ENCODE results near the gene SDCCAG8. TPM values are rescaled to one million over a fixed set of nuclear protein-coding genes. Genes with fewer than 3 reads are reported as not detected.

Gene SDCCAG8
- total RNA-seq, 3 donors from 2014 or later (not counting 1 experiment from before 2014, with no cell fraction given), result 17.8 to 28.3 (median 21.2) TPM

DNA sequence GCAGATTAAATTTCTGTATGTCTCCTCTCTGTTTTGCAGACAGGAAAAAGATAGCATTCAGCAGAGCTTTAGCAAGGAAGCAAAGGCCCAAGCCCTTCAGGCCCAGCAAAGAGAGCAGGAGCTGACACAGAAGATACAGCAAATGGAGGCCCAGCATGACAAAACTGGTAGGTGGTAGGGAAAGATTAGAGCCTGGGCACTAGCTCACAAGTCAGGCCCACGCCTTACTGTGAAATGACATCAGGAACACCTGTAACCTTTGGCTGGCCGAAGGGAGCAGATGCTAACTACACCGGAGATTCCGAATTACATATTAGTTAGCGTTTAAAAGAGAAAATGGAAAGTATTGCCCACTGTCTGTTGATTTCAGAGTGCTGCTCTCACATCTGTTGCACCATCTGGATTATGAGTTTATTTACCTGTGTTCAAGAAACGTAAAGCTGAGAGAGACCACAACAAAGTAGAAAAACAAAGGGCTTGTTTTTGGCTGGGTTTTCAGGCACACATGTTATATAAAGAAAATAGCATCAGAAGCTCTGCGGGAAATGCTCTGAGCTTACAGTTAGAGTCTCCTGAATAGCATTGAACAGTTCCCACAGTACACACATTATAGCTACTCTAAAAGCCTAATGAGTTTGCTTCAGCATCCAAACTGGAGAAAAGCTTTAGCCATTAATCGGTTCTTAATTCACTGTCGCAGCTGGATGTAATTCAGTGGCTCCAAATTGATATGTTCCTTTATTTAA lies 160.0 kb downstream of the SDCCAG8 start:
- no peaks in the 10 kb centered on the region for H3K4me1 ChIP-seq (ENCODE audit: control insufficient read depth, insufficient read depth, low read length)
- H3K9me3 ChIP-seq (ENCODE audit: control insufficient read depth, insufficient read depth, low read length), result no peaks in the 10 kb centered on the region
- intact Hi-C loops (cut with micrococcal nuclease), result no loop called here
- no peaks in the 10 kb centered on the region for H3K9me3 Mint-ChIP-seq
- H3K27me3 ChIP-seq (ENCODE audit: control insufficient read depth, insufficient read depth, low read length), result no peaks in the 10 kb centered on the region
- peaks cover 6 to 10% of the 10 kb centered on the region in 2 donors for H3K4me1 Mint-ChIP-seq
- no peak overlapping the region for H3K4me3 Mint-ChIP-seq
- no peak for ATAC-seq
- 88% methylated on average over 9 of the region's 9 CpGs for WGBS (ENCODE audit: insufficient coverage)
- no peak overlapping the region for H3K4me3 ChIP-seq (ENCODE audit: low read length)
- TF ChIP-seq, protein P1, sequence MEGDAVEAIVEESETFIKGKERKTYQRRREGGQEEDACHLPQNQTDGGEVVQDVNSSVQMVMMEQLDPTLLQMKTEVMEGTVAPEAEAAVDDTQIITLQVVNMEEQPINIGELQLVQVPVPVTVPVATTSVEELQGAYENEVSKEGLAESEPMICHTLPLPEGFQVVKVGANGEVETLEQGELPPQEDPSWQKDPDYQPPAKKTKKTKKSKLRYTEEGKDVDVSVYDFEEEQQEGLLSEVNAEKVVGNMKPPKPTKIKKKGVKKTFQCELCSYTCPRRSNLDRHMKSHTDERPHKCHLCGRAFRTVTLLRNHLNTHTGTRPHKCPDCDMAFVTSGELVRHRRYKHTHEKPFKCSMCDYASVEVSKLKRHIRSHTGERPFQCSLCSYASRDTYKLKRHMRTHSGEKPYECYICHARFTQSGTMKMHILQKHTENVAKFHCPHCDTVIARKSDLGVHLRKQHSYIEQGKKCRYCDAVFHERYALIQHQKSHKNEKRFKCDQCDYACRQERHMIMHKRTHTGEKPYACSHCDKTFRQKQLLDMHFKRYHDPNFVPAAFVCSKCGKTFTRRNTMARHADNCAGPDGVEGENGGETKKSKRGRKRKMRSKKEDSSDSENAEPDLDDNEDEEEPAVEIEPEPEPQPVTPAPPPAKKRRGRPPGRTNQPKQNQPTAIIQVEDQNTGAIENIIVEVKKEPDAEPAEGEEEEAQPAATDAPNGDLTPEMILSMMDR (IDR thresholded peaks at IDR 0.05), result no peak
- no peak overlapping the region for H3K27ac ChIP-seq (ENCODE audit: low read length)
- no peaks in the 10 kb centered on the region for H3K27me3 Mint-ChIP-seq (ENCODE audit: low read depth in 2 of 2)
- DNase-seq, result no peak
- no peaks in the 10 kb centered on the region for H3K36me3 ChIP-seq (ENCODE audit: control insufficient read depth, insufficient read depth, low read length)
- no peaks in the 10 kb centered on the region for H3K36me3 Mint-ChIP-seq
- no peak overlapping the region for H3K27ac Mint-ChIP-seq

DNA sequence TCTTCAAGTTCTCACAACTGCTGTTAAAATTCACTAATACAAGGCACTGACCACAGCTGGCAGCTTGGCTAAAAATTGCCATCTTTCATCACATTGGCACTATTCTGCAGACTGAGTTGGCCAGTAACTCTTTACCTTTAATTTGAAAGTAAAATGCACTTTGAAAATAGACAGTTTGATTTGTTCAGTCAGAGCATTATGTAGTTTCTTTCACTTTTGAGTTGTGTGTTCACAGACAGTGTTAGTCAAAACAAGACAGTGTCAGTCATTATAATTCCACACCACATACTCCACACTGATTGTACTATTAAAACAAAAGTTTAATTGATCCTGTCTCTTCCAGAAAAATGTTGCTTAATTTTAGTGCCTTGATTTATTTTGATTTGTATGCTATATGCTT lies 160.7 kb downstream of the SDCCAG8 start:
- Histone ChIP-seq H3K4me3 (ENCODE audit: low read length) (no peak overlapping the region), H3K9me3 (ENCODE audit: control insufficient read depth, insufficient read depth, low read length) (no peaks in the 10 kb centered on the region), H3K4me1 (ENCODE audit: control insufficient read depth, insufficient read depth, low read length) (peaks cover 5% of the 10 kb centered on the region), H3K27me3 (ENCODE audit: control insufficient read depth, insufficient read depth, low read length) (no peaks in the 10 kb centered on the region), H3K27ac (ENCODE audit: low read length) (no peak overlapping the region), H3K36me3 (ENCODE audit: control insufficient read depth, insufficient read depth, low read length) (no peaks in the 10 kb centered on the region)
- H3K4me3 Mint-ChIP-seq, result no peak overlapping the region
- TF ChIP-seq, protein P1 (IDR thresholded peaks at IDR 0.05), result no peak
- intact Hi-C loops (cut with micrococcal nuclease), result no loop called here
- H3K9me3 Mint-ChIP-seq, result no peaks in the 10 kb centered on the region
- ATAC-seq (no peak), DNase-seq (no peak)
- H3K27ac Mint-ChIP-seq, result no peak overlapping the region
- H3K27me3 Mint-ChIP-seq (ENCODE audit: low read depth in 2 of 2), result no peaks in the 10 kb centered on the region
- peaks cover 12 to 15% of the 10 kb centered on the region in 2 donors for H3K4me1 Mint-ChIP-seq
- no peaks in the 10 kb centered on the region for H3K36me3 Mint-ChIP-seq

DNA sequence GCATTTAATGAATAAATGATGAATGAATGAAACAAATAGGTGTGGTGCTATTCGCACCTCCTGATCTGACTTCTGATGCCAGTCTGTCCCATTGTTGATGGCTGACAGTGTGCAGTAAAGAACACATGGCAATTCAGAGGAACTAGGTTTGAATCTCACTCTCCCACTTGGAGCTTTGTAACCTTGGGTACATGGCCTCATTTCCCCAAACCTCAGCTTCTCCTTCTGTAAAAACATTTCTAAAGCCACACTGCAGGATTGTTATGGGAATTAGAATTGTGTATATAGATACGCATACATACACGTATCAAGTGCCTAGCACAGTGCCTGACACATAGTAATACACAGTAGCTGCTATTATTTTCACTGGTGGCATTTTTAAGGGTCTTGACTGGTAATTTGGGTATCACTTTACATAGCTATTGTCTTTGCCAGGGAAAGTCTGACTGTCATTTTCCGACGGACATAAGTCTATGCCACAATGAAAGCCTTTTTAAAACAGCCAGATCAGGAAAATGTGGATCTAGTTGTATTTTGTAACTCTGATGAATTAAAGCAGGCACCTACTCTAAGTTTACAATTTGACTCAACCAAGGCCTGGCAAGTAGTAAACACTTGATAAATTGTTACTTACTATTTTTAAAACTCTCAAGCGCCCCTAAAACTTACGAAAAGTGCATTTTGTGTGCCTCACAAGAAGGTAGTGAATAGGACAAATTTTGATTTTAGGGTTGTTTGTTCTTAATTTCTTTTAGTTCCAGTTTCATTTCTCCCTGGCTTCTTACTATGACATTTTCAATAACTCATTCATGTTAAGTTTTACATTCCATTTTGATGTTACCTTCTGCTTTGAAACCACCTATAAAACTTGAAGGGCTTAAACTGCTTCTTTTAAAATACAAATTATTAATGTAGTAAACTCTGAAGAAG lies 164.4 kb downstream of the SDCCAG8 start:
- Mint-ChIP-seq H3K9me3 (no peaks in the 10 kb centered on the region), H3K4me1 (peaks cover 15 to 18% of the 10 kb centered on the region in 2 donors), H3K27ac (no peak overlapping the region), H3K27me3 (ENCODE audit: low read depth in 2 of 2) (no peaks in the 10 kb centered on the region), H3K36me3 (no peaks in the 10 kb centered on the region), H3K4me3 (no peak overlapping the region)
- no peak overlapping the region for H3K27ac ChIP-seq (ENCODE audit: low read length)
- H3K4me3 ChIP-seq (ENCODE audit: low read length), result no peak overlapping the region
- no peaks in the 10 kb centered on the region for H3K27me3 ChIP-seq (ENCODE audit: control insufficient read depth, insufficient read depth, low read length)
- TF ChIP-seq, protein P1 (IDR thresholded peaks at IDR 0.05), result no peak
- H3K36me3 ChIP-seq (ENCODE audit: control insufficient read depth, insufficient read depth, low read length), result no peaks in the 10 kb centered on the region
- peaks cover 8% of the 10 kb centered on the region for H3K4me1 ChIP-seq (ENCODE audit: control insufficient read depth, insufficient read depth, low read length)
- DNase-seq (no peak), ATAC-seq (no peak)
- intact Hi-C loops (cut with micrococcal nuclease), result no loop called here
- no peaks in the 10 kb centered on the region for H3K9me3 ChIP-seq (ENCODE audit: control insufficient read depth, insufficient read depth, low read length)
- WGBS (ENCODE audit: insufficient coverage), result 97% methylated on average over 5 of the region's 7 CpGs

All from natural killer cell (primary cell).